ENCODE measurements around the gene FRMD6. TPM values are rescaled to one million over a fixed set of nuclear protein-coding genes. Genes with fewer than 3 reads are reported as not detected.
A peak's percentile ranks its signal among the peaks of the same experiment; 100 is the strongest.

The FRMD6 gene
- total and polyA plus RNA-seq, 9 donors, result 15.3 to 79.2 (median 33.3) TPM

GRCh38 chr14:51654533-51654845 lies 2.8 kb downstream of the FRMD6 start:
- Histone ChIP-seq H3K27me3 (no peaks in the 10 kb centered on the region), H3K27ac (no peak overlapping the region), H3K9me3 (no peaks in the 10 kb centered on the region), H3K4me1 (ENCODE audit: insufficient read depth) (peaks cover 11% of the 10 kb centered on the region), H3K36me3 (no peaks in the 10 kb centered on the region), H3K4me3 (peak overlapping the region; percentile 76)
- intact Hi-C loops (cut with DNase I), result no loop called here
- TF ChIP-seq CTCF (IDR thresholded peaks at IDR 0.05) (no peak), EP300 (IDR thresholded peaks at IDR 0.05) (no peak), POLR2A (IDR thresholded peaks at IDR 0.05) (no peak)
- no peak for DNase-seq
- 61 to 80% (median 76%) methylated on average over 1 of the region's 1 CpG for whole genome bisulfite sequencing, 3 donors

GRCh38 chr14:51657762-51658161 lies 6.1 kb downstream of the FRMD6 start:
- no peak for DNase-seq
- H3K27ac ChIP-seq, result no peak overlapping the region
- intact Hi-C loops (cut with DNase I), result no loop called here
- no peak for TF ChIP-seq CTCF (IDR thresholded peaks at IDR 0.05)
- TF ChIP-seq EP300 (IDR thresholded peaks at IDR 0.05), result no peak
- no peak for TF ChIP-seq POLR2A (IDR thresholded peaks at IDR 0.05)
- 0 to 100% (median 100%) methylated on average over 1 of the region's 1 CpG for WGBS, 3 donors
- no peak overlapping the region for H3K4me3 ChIP-seq
- H3K36me3 ChIP-seq, result no peaks in the 10 kb centered on the region
- H3K4me1 ChIP-seq (ENCODE audit: insufficient read depth), result peaks cover 8% of the 10 kb centered on the region
- H3K27me3 ChIP-seq, result no peaks in the 10 kb centered on the region
- no peaks in the 10 kb centered on the region for H3K9me3 ChIP-seq

GRCh38 chr14:51658441-51659173 lies 6.9 kb downstream of the FRMD6 start:
- intact Hi-C loops (cut with DNase I), result no loop called here
- no peak overlapping the region for H3K4me3 ChIP-seq
- no peaks in the 10 kb centered on the region for H3K9me3 ChIP-seq
- no peaks in the 10 kb centered on the region for H3K36me3 ChIP-seq
- H3K4me1 ChIP-seq (ENCODE audit: insufficient read depth), result peaks cover 5% of the 10 kb centered on the region
- H3K27me3 ChIP-seq, result no peaks in the 10 kb centered on the region
- no peak overlapping the region for H3K27ac ChIP-seq
- no peak for TF ChIP-seq CTCF (IDR thresholded peaks at IDR 0.05)
- DNase-seq, result no peak
- WGBS, 3 donors, result 85 to 86% (median 85%) methylated on average over 6 of the region's 6 CpGs

- H3K4me1 ChIP-seq (ENCODE audit: insufficient read depth), result peaks cover 5% of the 10 kb centered on the region
- intact Hi-C loops (cut with DNase I), result no loop called here
- no peak overlapping the region for H3K4me3 ChIP-seq
- H3K27ac ChIP-seq, result no peak overlapping the region
- no peak for TF ChIP-seq EP300 (IDR thresholded peaks at IDR 0.05)
- TF ChIP-seq CTCF (IDR thresholded peaks at IDR 0.05), result no peak
- TF ChIP-seq POLR2A (IDR thresholded peaks at IDR 0.05), result no peak
- WGBS, 3 donors, result 95 to 96% (median 95%) methylated on average over 2 of the region's 2 CpGs
- H3K36me3 ChIP-seq, result no peaks in the 10 kb centered on the region
- no peaks in the 10 kb centered on the region for H3K9me3 ChIP-seq
- no peaks in the 10 kb centered on the region for H3K27me3 ChIP-seq
- DNase-seq, result no peak
These were observed 9.0 kb downstream of the FRMD6 start for GRCh38 chr14:51660741-51661140.

Measured in ovary (tissue), 9 donors.